SK-N-SH (cell line): Measurements from ENCODE around the gene MED15. TPM values are rescaled to one million over a fixed set of nuclear protein-coding genes. Genes with fewer than 3 reads are reported as not detected.

Experiments
- CTCF ChIA-PET: fragments of 300-600, 350-600 bp; formaldehyde crosslinking; extraction: SDS; loops from one replicate; lab custom pipeline; 2021; lab: Yijun Ruan, JAX
- POLR2A ChIA-PET: fragments of 350-600 bp; sonication (Branson Sonifier 250); formaldehyde crosslinking; extraction: SDS; loops from one replicate; lab custom pipeline; 2020; ENCODE audit warnings: antibody characterized with exemption, inconsistent platforms; lab: Yijun Ruan, JAX
- DNase-seq: peaks from one replicate; pipeline ENCODE4 v3.0.0; 2012
- H2AFZ ChIP-seq: fragments of 200-600 bp; sonication (generic); 2 replicates; pipeline ENCODE4 v1.8.1; 2016; ENCODE audit warnings: antibody characterized with exemption, mild to moderate bottlenecking, low read depth
- H3F3A ChIP-seq: fragments of 200-600 bp; sonication (generic); replicated peaks from 2 replicates; pipeline ENCODE3; 2016; ENCODE audit warnings: antibody characterized with exemption, mild to moderate bottlenecking; ENCODE audit not compliant: insufficient read depth
- H3K27ac ChIP-seq, 2 experiments: fragments of 200-500 bp in 1 of 2; fragments of 200-600 bp in 1 of 2; sonication (Bioruptor generic) in 1 of 2; sonication (generic), shearing (Covaris generic) in 1 of 2; 2 replicates each; pipeline versions ENCODE4 v1.5.1 to v1.6.1; 2014 to 2016; ENCODE audit warnings: low read depth in 2 of 2, inconsistent platforms in 1 of 2, low read length in 1 of 2, mild to moderate bottlenecking in 1 of 2, mixed read lengths in 1 of 2
- H3K27me3 ChIP-seq: fragments of 200-600 bp; sonication (generic), shearing (Covaris generic); 2 replicates; pipeline ENCODE4 v1.6.1; 2016; ENCODE audit warnings: mixed run types; ENCODE audit not compliant: insufficient read depth
- H3K36me3 ChIP-seq, 2 experiments: fragments of 200-500 bp in 1 of 2; fragments of 200-600 bp in 1 of 2; sonication (Bioruptor generic) in 1 of 2; sonication (generic) in 1 of 2; replicated peaks in 1 of 2; 2 replicates each; pipeline versions ENCODE3 to v1.5.1; 2014 to 2016; ENCODE audit warnings: low read length in 1 of 2, mild to moderate bottlenecking in 1 of 2; ENCODE audit not compliant: insufficient read depth in 2 of 2, control insufficient read depth in 1 of 2
- H3K4me1 ChIP-seq, 2 experiments: fragments of 200-500 bp in 1 of 2; fragments of 200-600 bp in 1 of 2; sonication (Bioruptor generic) in 1 of 2; sonication (generic), shearing (Covaris generic) in 1 of 2; 2 replicates each; pipeline versions ENCODE4 v1.5.1 to v1.6.1; 2014 to 2016; ENCODE audit warnings: low read depth in 1 of 2, low read length in 1 of 2, mixed run types in 1 of 2; ENCODE audit not compliant: insufficient read depth in 2 of 2, control insufficient read depth in 1 of 2
- H3K4me2 ChIP-seq: fragments of 200-600 bp; sonication (generic), shearing (Covaris generic); 2 replicates; pipeline ENCODE4 v1.6.1; 2017; ENCODE audit warnings: mixed run types
- H3K4me3 ChIP-seq, 2 experiments: fragments of 200-500 bp in 1 of 2; fragments of 200-600 bp in 1 of 2; sonication (Bioruptor generic) in 1 of 2; sonication (generic), shearing (Covaris generic) in 1 of 2; 2 replicates each; pipeline versions ENCODE4 v1.5.1 to v1.8.1; 2014 to 2016; ENCODE audit warnings: low read depth in 2 of 2, inconsistent platforms in 1 of 2, low read length in 1 of 2, mild to moderate bottlenecking in 1 of 2, mixed read lengths in 1 of 2, moderate library complexity in 1 of 2
- H3K79me2 ChIP-seq: fragments of 200-600 bp; sonication (generic); 2 replicates; pipeline ENCODE4 v1.8.1; 2017; ENCODE audit warnings: mild to moderate bottlenecking; ENCODE audit not compliant: insufficient read depth
- H3K9ac ChIP-seq: fragments of 200-600 bp; sonication (generic); 2 replicates; pipeline ENCODE4 v1.6.1; 2017; ENCODE audit warnings: mixed run types
- H3K9me2 ChIP-seq: fragments of 200-600 bp; sonication (generic); 2 replicates; pipeline ENCODE4 v1.6.1; 2017; ENCODE audit warnings: mixed run types
- H3K9me3 ChIP-seq: fragments of 200-600 bp; sonication (generic); 2 replicates; pipeline ENCODE4 v1.6.1; 2017; ENCODE audit warnings: mixed run types, mild to moderate bottlenecking, moderate library complexity
- H4K20me1 ChIP-seq: fragments of 200-600 bp; sonication (generic); 2 replicates; pipeline ENCODE4 v1.6.1; 2017; ENCODE audit warnings: mild to moderate bottlenecking, mixed run types; ENCODE audit not compliant: insufficient read depth
- EP300 ChIP-seq, 2 experiments: IDR thresholded peaks; 2 replicates each; pipeline versions ENCODE4 v1.4.0 to v1.6.1; 2012; ENCODE audit warnings: borderline replicate concordance in 1 of 2, low read depth in 1 of 2, low read length in 1 of 2
- FOSL2 ChIP-seq: IDR thresholded peaks from 2 replicates; pipeline ENCODE4 v1.4.0; 2012; ENCODE audit warnings: low read depth, mild to moderate bottlenecking, moderate library complexity, borderline replicate concordance
- FOXM1 ChIP-seq: IDR thresholded peaks from 2 replicates; pipeline ENCODE4 v1.4.0; 2012; ENCODE audit warnings: low read depth, mild to moderate bottlenecking
- JUND ChIP-seq: IDR thresholded peaks from 2 replicates; pipeline ENCODE4 v1.4.0; 2012
- MEF2A ChIP-seq: IDR thresholded peaks from 2 replicates; pipeline ENCODE4 v1.4.0; 2012; ENCODE audit warnings: low read depth, borderline replicate concordance
- MXI1 ChIP-seq: IDR thresholded peaks from 2 replicates; pipeline ENCODE4 v1.6.1; 2012; ENCODE audit warnings: mild to moderate bottlenecking, low read depth, low read length, improper control_type of control experiment
- NFIC ChIP-seq: IDR thresholded peaks from 2 replicates; pipeline ENCODE4 v1.4.0; 2012; ENCODE audit warnings: borderline replicate concordance
- RCOR1 ChIP-seq: fragments of 150-350 bp; IDR thresholded peaks from 2 replicates; pipeline ENCODE4 v1.6.1; 2017; ENCODE audit warnings: antibody characterized with exemption, low read length
- RXRA ChIP-seq: IDR thresholded peaks from 2 replicates; pipeline ENCODE4 v1.4.0; 2012; ENCODE audit warnings: low read depth, mild to moderate bottlenecking, borderline replicate concordance
- TAF1 ChIP-seq: IDR thresholded peaks from 2 replicates; pipeline ENCODE4 v1.6.1; 2012; ENCODE audit warnings: low read depth, mild to moderate bottlenecking, low read length, moderate library complexity, borderline replicate concordance
- TCF12 ChIP-seq: IDR thresholded peaks from 2 replicates; pipeline ENCODE4 v1.4.0; 2012
- YY1 ChIP-seq: IDR thresholded peaks from 2 replicates; pipeline ENCODE4 v1.4.0; 2012; ENCODE audit warnings: low read depth, mild to moderate bottlenecking
- WGBS: methylation state at CpG from one replicate; pipeline ENCODE4 v1.1.6; 2017; ENCODE audit warnings: low lambda C conversion rate; 5-methylcytosine and 5-hydroxymethylcytosine counted together
- polyA plus RNA-seq, 3 experiments: library from polyadenylated mRNA; depleted of rRNA; stranded (reverse); fragments of >200 nt; gene quantifications; 2 replicates each; pipeline ENCODE4 v1.2.3, GENCODE V29; 2012
- TF ChIP-seq, protein P1 (sequence below): IDR thresholded peaks from 2 replicates; pipeline ENCODE4 v1.4.0; 2012; ENCODE audit warnings: low read depth, borderline replicate concordance

Gene MED15
- polyA plus RNA-seq, 1 of the 3 experiments (the other 2 are of a cell fraction), result 45.1 TPM

DNA sequence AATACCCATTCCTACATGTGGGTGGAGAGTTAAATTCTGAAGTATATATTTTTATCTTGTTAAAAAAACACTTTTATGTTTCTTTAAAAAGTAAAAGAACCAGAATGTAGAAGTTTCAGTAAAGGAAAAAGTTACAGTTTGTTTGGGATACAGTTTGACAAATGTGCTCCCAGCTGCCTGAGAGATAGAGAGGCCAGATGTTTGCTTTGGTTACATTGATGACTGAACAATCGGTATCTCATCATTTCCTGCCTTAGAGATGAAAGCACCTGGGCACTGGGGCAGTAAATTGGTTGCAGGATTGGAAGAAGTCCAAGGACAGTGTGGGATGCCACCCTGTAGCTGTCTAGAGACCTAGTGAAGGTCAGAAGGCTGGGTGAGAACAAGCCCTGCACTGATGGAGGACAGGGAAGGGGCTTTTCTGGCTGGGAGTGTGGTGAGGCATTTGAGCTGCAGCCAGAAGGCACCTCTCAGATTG lies 16.6 kb downstream of the MED15 start:
- Histone ChIP-seq H3K36me3 (peaks cover 20 to 33% of the 10 kb centered on the region in 2 experiments), H3K4me2 (peak overlapping the region; percentile 43; the same call in 1 of the 2 replicates), H3K27me3 (no peaks in the 10 kb centered on the region), H3K79me2 (peaks cover 93% of the 10 kb centered on the region), H3K9ac (no peak overlapping the region), H4K20me1 (peaks cover 67% of the 10 kb centered on the region), H3K4me3 (no peak overlapping the region; a peak in 1 of 4 replicates), H3K9me3 (no peaks in the 10 kb centered on the region), H2AFZ (no peak overlapping the region), H3K9me2 (no peaks in the 10 kb centered on the region), H3F3A (peaks cover 60% of the 10 kb centered on the region), H3K27ac (peak overlapping the region; percentile 75 to 95), H3K4me1 (peaks cover 27 to 54% of the 10 kb centered on the region in 2 experiments)
- 5% methylated on average over 1 of the region's 1 CpG for WGBS
- DNase-seq, result peak; percentile 49
- CTCF ChIA-PET, result interaction anchor here (1.2 to 1.6 kb wide), 3 partner anchors 10 to 40 kb away, joined by 3 to 6 read pairs (median 4); no protein-coding TSS in a partner anchor
- POLR2A ChIA-PET, result no interaction called here
- TF ChIP-seq, protein P1, sequence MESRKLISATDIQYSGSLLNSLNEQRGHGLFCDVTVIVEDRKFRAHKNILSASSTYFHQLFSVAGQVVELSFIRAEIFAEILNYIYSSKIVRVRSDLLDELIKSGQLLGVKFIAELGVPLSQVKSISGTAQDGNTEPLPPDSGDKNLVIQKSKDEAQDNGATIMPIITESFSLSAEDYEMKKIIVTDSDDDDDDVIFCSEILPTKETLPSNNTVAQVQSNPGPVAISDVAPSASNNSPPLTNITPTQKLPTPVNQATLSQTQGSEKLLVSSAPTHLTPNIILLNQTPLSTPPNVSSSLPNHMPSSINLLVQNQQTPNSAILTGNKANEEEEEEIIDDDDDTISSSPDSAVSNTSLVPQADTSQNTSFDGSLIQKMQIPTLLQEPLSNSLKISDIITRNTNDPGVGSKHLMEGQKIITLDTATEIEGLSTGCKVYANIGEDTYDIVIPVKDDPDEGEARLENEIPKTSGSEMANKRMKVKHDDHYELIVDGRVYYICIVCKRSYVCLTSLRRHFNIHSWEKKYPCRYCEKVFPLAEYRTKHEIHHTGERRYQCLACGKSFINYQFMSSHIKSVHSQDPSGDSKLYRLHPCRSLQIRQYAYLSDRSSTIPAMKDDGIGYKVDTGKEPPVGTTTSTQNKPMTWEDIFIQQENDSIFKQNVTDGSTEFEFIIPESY, result no peak
- no peak for TF ChIP-seq EP300 (IDR thresholded peaks at IDR 0.05; ENCODE audit: borderline replicate concordance in 1 of 2, low read depth in 1 of 2, low read length in 1 of 2)
- TF ChIP-seq MXI1, result no peak
- no peak for TF ChIP-seq TAF1
- no peak for TF ChIP-seq RXRA
- TF ChIP-seq FOXM1, result no peak
- TF ChIP-seq RCOR1, result peak; percentile 58
- TF ChIP-seq TCF12, result peak; percentile 27; the same call in 1 of the 2 replicates
- no peak for TF ChIP-seq NFIC
- TF ChIP-seq YY1, result no peak
- no peak for TF ChIP-seq FOSL2
- TF ChIP-seq MEF2A, result no peak
- TF ChIP-seq JUND, result no peak

DNA sequence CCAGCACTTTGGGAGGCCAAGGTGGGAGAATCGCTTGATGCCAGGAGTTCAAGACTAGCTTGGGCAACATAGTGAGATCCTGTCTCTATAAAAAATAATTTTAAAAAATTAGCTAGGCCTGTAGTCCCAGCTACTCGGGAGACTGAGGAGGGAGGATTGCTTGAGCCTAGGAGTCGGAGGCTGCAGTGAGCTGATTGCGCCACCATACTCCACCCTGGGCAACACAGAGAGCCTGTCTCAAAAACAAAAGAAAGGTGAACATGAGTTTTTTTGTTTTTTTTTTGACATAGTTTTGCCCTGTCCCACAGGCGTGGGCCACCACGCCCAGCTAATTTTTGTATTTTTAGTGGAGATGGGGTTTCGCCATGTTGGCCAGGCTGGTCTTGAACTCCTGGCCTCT lies 17.6 kb downstream of the MED15 start:
- peak overlapping the region in 1 of 2 experiments; percentile 95; a peak in 2 of 4 replicates for H3K27ac ChIP-seq

More for the DNA sequence above, 17.6 kb downstream of the MED15 start:
- ChIA-PET POLR2A (no interaction called here), CTCF (interaction anchor here (0.7 to 2.1 kb wide), 3 partner anchors 11 to 15 kb away, joined by 3 to 6 read pairs (median 5); no protein-coding TSS in a partner anchor)
- H3K4me2 ChIP-seq, result no peak overlapping the region
- H3K9me2 ChIP-seq, result no peaks in the 10 kb centered on the region
- H3K9ac ChIP-seq, result no peak overlapping the region
- H2AFZ ChIP-seq, result no peak overlapping the region
- H3K27me3 ChIP-seq, result no peaks in the 10 kb centered on the region
- no peak overlapping the region for H3K4me3 ChIP-seq
- no peak for DNase-seq
- peaks cover 93% of the 10 kb centered on the region for H3K79me2 ChIP-seq
- TF ChIP-seq RCOR1 (no peak), RXRA (no peak), TCF12 (no peak)
- no peaks in the 10 kb centered on the region for H3K9me3 ChIP-seq
- peaks cover 57% of the 10 kb centered on the region for H4K20me1 ChIP-seq
- H3K36me3 ChIP-seq, result peaks cover 18 to 28% of the 10 kb centered on the region in 2 experiments
- peaks cover 60% of the 10 kb centered on the region for H3F3A ChIP-seq
- peaks cover 30 to 47% of the 10 kb centered on the region in 2 experiments for H3K4me1 ChIP-seq
- WGBS, result 97% methylated on average over 7 of the region's 7 CpGs
